ENCODE data around the gene PLLP. TPM values are rescaled to one million over a fixed set of nuclear protein-coding genes. Genes with fewer than 3 reads are reported as not detected.
A peak's percentile ranks its signal among the peaks of the same experiment; 100 is the strongest.

Gene PLLP
- total and polyA plus RNA-seq, 9 of the 15 experiments (the other 6 are each of a cell fraction or from before 2014, with no cell fraction given) = 0.09 to 0.96 (median 0.27) TPM

- ChIA-PET CTCF (ENCODE audit: low intra/inter-chr PET ratio) (interaction anchor here (0.6 kb wide), 1 partner anchor 1009 kb away, joined by 3 read pairs; no protein-coding TSS in a partner anchor), POLR2A (no interaction called here)
- in situ Hi-C loops (cut with MboI) (no loop called here), intact Hi-C loops (cut with micrococcal nuclease) (no loop called here)
- H3K4me2 ChIP-seq (ENCODE audit: insufficient read depth, low read length) = no peak overlapping the region
- no peaks in the 10 kb centered on the region for H3K4me1 ChIP-seq (replicated peaks in 1 of 2; ENCODE audit: control insufficient read depth in 2 of 2, insufficient read depth in 2 of 2, low read length in 2 of 2)
- H3K9ac ChIP-seq (ENCODE audit: insufficient read depth in 1 of 2, low read depth in 2 of 2, low read length in 2 of 2) = no peak overlapping the region
- no peak overlapping the region for H2AFZ ChIP-seq (ENCODE audit: low read depth, low read length)
- BruUV-seq (replicated peaks) = no TSS peak
- H3K4me3 ChIP-seq = no peak overlapping the region
- H3K27me3 ChIP-seq (ENCODE audit: control insufficient read depth in 2 of 2, insufficient read depth in 2 of 2, low read length in 2 of 2) = peaks cover 0 to 9% of the 10 kb centered on the region in 2 experiments; a peak in 2 of 5 replicates
- H3K79me2 ChIP-seq (ENCODE audit: control insufficient read depth, insufficient read depth, low read length) = no peaks in the 10 kb centered on the region
- ATAC-seq (no peak), DNase-seq (ENCODE audit: extremely low read depth in 1 of 4, low spot score in 3 of 4) (peak in 1 of 4 experiments; percentile 5), FAIRE-seq (no peak)
- no peaks in the 10 kb centered on the region for H3K9me3 ChIP-seq (replicated peaks; ENCODE audit: control insufficient read depth, insufficient read depth, low read depth, low read length)
- no peaks in the 10 kb centered on the region for H3K9me1 ChIP-seq (ENCODE audit: control insufficient read depth, insufficient read depth, low read length)
- no peaks in the 10 kb centered on the region for H3K36me3 ChIP-seq (ENCODE audit: control insufficient read depth, insufficient read depth, low read length)
- TF ChIP-seq PRMT5 (CRISPR knock-in tag; IDR thresholded peaks at IDR 0.05) (no peak), ZNF431 (CRISPR knock-in tag; IDR thresholded peaks at IDR 0.05) (no peak), ZNF584 (CRISPR knock-in tag; IDR thresholded peaks at IDR 0.05; ENCODE audit: low read depth) (no peak), WHSC1 (IDR thresholded peaks at IDR 0.05; ENCODE audit: low read length) (no peak), ZNF444 (CRISPR knock-in tag; IDR thresholded peaks at IDR 0.05) (no peak), RNF2 (IDR thresholded peaks at IDR 0.05) (no peak), RB1 (IDR thresholded peaks at IDR 0.05; ENCODE audit: low read depth) (no peak), PTBP1 (IDR thresholded peaks at IDR 0.05; ENCODE audit: low read depth, low read length) (no peak), CHAMP1 (IDR thresholded peaks at IDR 0.05) (no peak)
- H4K20me1 ChIP-seq (replicated peaks; ENCODE audit: control insufficient read depth, insufficient read depth, low read length) = no peaks in the 10 kb centered on the region
- WGBS (ENCODE audit: insufficient coverage, low coverage, missing lambda C conversion rate) = 4% methylated on average over 7 of the region's 7 CpGs
- H3K27ac ChIP-seq (ENCODE audit: extremely low read depth, low read depth, low read length) = no peak overlapping the region
Measured at GRCh38 chr16:57315416-57315815, 30.9 kb upstream of the PLLP start.

Measured in K562 (cell line).